DMS 273 treated with DMSO at 0.1 percent for 48 hours (cell line): ENCODE measurements around the gene ANKRD9.

Source experiments
- DNase-seq: peaks from one replicate; lab custom pipeline; 2025; lab: John Stamatoyannopoulos, UW

The ANKRD9 gene

DNA sequence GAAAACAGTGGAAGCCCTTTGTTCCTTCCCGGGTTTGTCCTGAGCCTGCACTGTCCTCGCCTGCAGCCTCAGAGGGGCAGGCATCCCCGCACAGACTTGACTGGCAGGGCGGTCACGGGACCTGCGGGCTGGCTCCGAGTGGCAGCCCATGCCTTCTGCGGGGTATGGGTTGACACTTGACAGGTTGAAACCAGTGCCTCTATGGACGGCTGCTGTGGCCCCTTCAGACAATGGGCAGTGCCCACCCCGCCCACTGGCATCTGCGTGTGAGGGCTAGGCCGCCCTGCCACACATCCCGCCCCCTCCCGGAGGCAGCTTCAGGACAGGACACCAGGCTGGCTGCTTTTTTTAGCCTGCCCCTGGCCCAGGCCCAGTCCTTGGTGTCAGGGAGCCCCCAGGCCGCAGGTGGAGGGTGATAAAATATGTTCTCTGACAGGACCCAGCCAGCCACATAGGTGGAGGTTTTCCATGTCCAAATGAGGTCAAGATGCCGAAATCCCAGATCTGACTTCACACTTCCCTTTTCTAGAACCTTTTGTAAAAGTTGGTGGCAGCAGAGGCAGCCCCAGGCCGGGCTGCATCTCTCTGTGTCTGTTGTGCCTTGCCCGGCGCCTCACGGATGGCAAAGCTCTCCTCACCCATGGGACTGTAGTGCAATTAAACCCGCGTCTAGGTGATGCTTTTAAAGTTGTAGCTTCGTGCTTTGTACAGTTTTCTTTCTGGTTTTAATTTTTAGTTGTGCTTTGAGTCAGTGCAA, 10.0 kb downstream of the ANKRD9 start:
- no peak for DNase-seq

GRCh38 chr14:102498678-102499265, 10.8 kb downstream of the ANKRD9 start:
- DNase-seq = no peak

GRCh38 chr14:102497998-102498677, 11.4 kb downstream of the ANKRD9 start:
- DNase-seq = no peak

- DNase-seq = no peak
Observed at GRCh38 chr14:102496958-102497744, 12.4 kb downstream of the ANKRD9 start.

DNA sequence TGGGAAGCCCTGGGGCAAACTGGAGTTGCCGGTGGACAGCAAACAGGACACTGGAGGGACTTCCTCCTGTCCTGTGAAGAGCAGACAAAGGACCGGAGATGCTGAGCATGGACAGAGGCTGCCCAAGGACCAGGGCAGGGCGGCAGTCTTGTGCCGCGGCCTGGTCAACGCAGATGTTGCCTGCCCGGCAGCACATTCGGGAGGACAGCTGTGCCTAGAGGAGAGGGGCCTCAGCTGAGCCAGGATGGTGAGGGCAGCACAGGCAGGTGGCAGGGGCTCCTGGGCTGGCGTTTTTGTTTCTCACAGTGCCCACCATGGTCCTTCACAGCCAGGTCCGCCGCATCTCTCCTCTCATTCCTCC, 13.3 kb downstream of the ANKRD9 start:
- no peak for DNase-seq

DNA sequence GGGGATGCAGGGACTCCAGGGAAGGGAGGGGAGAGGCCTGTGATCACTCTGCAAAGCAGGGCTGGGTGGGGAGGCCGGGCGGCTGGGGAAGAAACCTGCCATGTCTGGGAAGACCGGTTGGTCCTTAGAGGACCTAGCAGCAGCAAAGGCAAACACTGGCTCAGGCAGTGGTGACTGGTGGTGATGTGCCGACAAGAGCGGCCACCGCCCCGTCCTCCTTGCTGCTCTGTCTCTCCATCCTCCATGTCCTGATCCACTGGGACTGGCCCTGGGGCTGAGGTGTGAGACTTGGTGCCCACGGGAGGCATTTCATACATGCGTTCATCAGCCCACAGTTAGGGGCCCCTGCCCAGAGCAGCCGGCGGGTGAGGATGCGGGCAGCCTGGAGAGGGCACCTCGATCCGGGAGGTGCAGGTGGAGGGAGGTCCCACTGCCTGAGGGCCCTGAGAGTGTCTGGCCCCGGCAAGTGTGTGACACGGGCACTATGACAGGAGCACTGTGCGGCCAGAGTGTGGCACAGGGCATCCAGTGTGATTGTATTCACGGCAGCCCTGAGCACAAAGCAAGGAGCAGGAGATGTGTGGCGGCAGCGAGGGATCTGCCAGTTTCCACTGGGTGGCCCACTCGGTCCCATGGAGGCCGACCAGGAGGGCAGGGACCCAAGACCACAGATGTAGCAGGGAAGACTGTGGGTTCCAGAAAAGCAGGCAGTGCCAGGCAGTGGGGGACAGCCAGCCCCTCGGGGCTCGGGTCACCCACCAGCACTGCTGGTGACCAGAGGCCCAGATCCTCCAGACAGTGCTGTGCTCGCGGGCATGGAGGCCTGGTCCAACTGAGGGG, 13.9 kb downstream of the ANKRD9 start:
- no peak for DNase-seq

GRCh38 chr14:102493585-102493984, 16.0 kb downstream of the ANKRD9 start:
- DNase-seq = no peak

- DNase-seq = no peak
Observed at GRCh38 chr14:102493096-102493495, 16.5 kb downstream of the ANKRD9 start.

DNA sequence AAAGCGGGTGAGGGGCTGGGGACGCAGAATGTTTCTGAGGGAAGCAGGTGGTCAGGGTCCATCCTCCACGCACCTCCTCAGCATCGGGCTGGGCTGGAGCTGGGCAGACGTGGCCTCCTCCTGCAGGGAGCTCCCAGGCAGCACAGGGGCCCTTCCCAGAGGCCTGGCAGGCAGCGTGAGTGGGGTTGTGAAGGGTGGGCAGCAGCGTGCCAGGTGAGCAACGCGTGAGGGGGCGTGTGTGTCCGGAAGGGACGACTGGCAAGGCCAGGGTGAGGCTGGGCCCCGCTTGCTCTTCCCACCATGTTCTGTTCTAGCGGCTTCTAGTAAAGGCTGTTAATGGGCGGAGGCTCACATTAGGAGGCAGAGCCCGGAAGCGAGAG, 17.1 kb downstream of the ANKRD9 start:
- DNase-seq = no peak

GRCh38 chr14:102491786-102492530, 17.6 kb downstream of the ANKRD9 start:
- DNase-seq = no peak

GRCh38 chr14:102491366-102491765, 18.2 kb downstream of the ANKRD9 start:
- no peak for DNase-seq

GRCh38 chr14:102490456-102490855, 19.1 kb downstream of the ANKRD9 start:
- no peak for DNase-seq

DNA sequence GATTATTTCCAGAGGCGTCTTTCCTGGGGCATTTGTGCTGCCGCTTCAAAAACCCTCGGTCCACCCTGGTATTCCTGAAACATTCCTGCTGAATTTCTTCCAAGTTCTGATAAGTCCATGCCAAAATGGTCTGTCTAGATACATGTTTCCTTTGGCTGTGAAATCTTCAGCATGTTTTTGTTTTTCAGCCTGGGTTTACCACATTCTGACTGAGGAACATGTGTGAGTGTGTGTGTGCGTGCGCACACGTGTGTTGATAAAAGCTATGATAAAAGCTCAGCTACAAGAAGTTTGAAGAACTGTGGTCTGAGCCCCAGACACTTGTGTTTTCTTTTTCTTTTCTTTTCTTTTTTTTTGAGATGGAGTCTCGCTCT, 22.4 kb downstream of the ANKRD9 start:
- DNase-seq = no peak

- DNase-seq = no peak
Observed at GRCh38 chr14:102486513-102487203, 22.9 kb downstream of the ANKRD9 start.

- no peak for DNase-seq
Observed at GRCh38 chr14:102485693-102486512, 23.7 kb downstream of the ANKRD9 start.

- DNase-seq = no peak
Observed at GRCh38 chr14:102484316-102484715, 25.3 kb downstream of the ANKRD9 start.

- DNase-seq = no peak
Observed at GRCh38 chr14:102481791-102482238, 27.8 kb downstream of the ANKRD9 start.

GRCh38 chr14:102481371-102481770, 28.2 kb downstream of the ANKRD9 start:
- no peak for DNase-seq

DNA sequence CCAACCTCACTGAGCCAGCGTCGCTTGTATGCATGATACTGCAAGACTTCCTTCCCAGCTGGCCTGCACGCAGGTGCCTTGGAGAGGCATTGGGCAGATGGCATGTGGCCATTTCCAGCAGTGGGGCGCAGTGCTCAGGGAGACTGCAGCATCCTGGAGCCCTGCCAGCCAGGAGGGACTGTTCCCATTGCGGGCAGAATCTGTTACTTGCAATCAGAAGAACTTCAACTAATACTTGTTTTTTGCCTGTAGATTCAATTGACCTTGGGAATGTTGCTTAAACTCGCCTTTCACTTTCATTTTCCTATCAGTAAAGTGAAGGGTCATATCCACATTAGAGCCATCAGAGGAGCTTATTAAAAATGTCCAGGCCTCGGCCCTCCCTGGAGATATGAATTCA, 29.8 kb downstream of the ANKRD9 start:
- peak; percentile 57 for DNase-seq
